Neuronal stem cell (in vitro differentiated cells): ENCODE data around the gene ZXDC.

Experiments
- DNase-seq: peaks from one replicate; pipeline ENCODE4 v3.0.0-alpha.2; 2013; ENCODE audit warnings: low spot score
- H2AFZ ChIP-seq: one replicate; pipeline ENCODE4 v1.6.1; 2013; ENCODE audit warnings: mild to moderate bottlenecking, low read length, inconsistent platforms
- H2AK5ac ChIP-seq: 2 replicates; pipeline ENCODE4 v1.6.1; 2013; ENCODE audit warnings: low read depth, mild to moderate bottlenecking, inconsistent platforms, low read length, moderate library complexity, mixed read lengths
- H2BK120ac ChIP-seq: 2 replicates; pipeline ENCODE4 v1.6.1; 2013; ENCODE audit warnings: low read depth, mild to moderate bottlenecking, inconsistent platforms, low read length, moderate library complexity, mixed read lengths
- H2BK12ac ChIP-seq: one replicate; pipeline ENCODE4 v1.6.1; 2013; ENCODE audit warnings: low read length, inconsistent platforms
- H2BK15ac ChIP-seq: 2 replicates; pipeline ENCODE4 v1.6.1; 2013; ENCODE audit warnings: mild to moderate bottlenecking, low read length, inconsistent platforms, mixed read lengths
- H2BK5ac ChIP-seq: one replicate; pipeline ENCODE4 v1.6.1; 2013; ENCODE audit warnings: inconsistent platforms, mild to moderate bottlenecking, low read length, moderate library complexity
- H3K14ac ChIP-seq: one replicate; pipeline ENCODE4 v1.6.1; 2013; ENCODE audit warnings: low read length, inconsistent platforms
- H3K18ac ChIP-seq: 2 replicates; pipeline ENCODE4 v1.6.1; 2013; ENCODE audit warnings: low read length, inconsistent platforms
- H3K23ac ChIP-seq: 2 replicates; pipeline ENCODE4 v1.6.1; 2013; ENCODE audit warnings: low read depth, mild to moderate bottlenecking, mixed read lengths, low read length, inconsistent platforms; ENCODE audit not compliant: poor library complexity
- H3K27ac ChIP-seq: replicated peaks from 3 replicates; pipeline ENCODE4 v1.5.1; 2013; ENCODE audit warnings: low read length, inconsistent platforms
- H3K27me3 ChIP-seq, 3 experiments: 2 replicates each; pipeline ENCODE4 v1.6.1; 2013; ENCODE audit warnings: low read length in 3 of 3, mild to moderate bottlenecking in 2 of 3, inconsistent platforms in 1 of 3, low read depth in 1 of 3, mixed read lengths in 1 of 3, moderate library complexity in 1 of 3; ENCODE audit not compliant: control insufficient read depth in 3 of 3, insufficient read depth in 3 of 3
- H3K36me3 ChIP-seq, 2 donors: replicated peaks in 1 of 2; 2 replicates each; pipeline ENCODE4 v1.6.1; 2013; ENCODE audit warnings: low read length in 2 of 2; ENCODE audit not compliant: control insufficient read depth in 2 of 2, insufficient read depth in 2 of 2
- H3K4ac ChIP-seq: 2 replicates; pipeline ENCODE4 v1.6.1; 2013; ENCODE audit warnings: inconsistent platforms, mild to moderate bottlenecking, low read length, moderate library complexity
- H3K4me1 ChIP-seq, 2 donors: 1 replicate in 1 of 2; 2 replicates in 1 of 2; pipeline ENCODE4 v1.6.1; 2013; ENCODE audit warnings: low read length in 2 of 2, low read depth in 1 of 2; ENCODE audit not compliant: control insufficient read depth in 2 of 2, insufficient read depth in 1 of 2
- H3K4me2 ChIP-seq: one replicate; pipeline ENCODE4 v1.6.1; 2013; ENCODE audit warnings: mild to moderate bottlenecking, low read length, inconsistent platforms; ENCODE audit not compliant: insufficient read depth, poor library complexity, severe bottlenecking
- H3K4me3 ChIP-seq, 2 donors: 2 replicates each; pipeline ENCODE4 v1.5.1; 2013; ENCODE audit warnings: low read length in 2 of 2, mild to moderate bottlenecking in 2 of 2, inconsistent platforms in 1 of 2, moderate library complexity in 1 of 2
- H3K79me1 ChIP-seq: one replicate; pipeline ENCODE4 v1.6.1; 2013; ENCODE audit warnings: low read depth, mild to moderate bottlenecking, inconsistent platforms, low read length, moderate library complexity
- H3K9ac ChIP-seq: one replicate; pipeline ENCODE4 v1.6.1; 2013; ENCODE audit warnings: mild to moderate bottlenecking, low read depth, low read length, inconsistent platforms; ENCODE audit not compliant: poor library complexity
- H3K9me3 ChIP-seq, 2 donors: replicated peaks in 1 of 2; 2 replicates each; pipeline versions ENCODE3 to v1.6.1; 2013; ENCODE audit warnings: low read length in 2 of 2, mild to moderate bottlenecking in 2 of 2, inconsistent platforms in 1 of 2, low read depth in 1 of 2, mixed read lengths in 1 of 2, moderate library complexity in 1 of 2; ENCODE audit not compliant: control insufficient read depth in 2 of 2, insufficient read depth in 1 of 2
- H4K8ac ChIP-seq: one replicate; pipeline ENCODE4 v1.6.1; 2013; ENCODE audit warnings: low read depth, mild to moderate bottlenecking, inconsistent platforms, low read length, moderate library complexity
- H4K91ac ChIP-seq: one replicate; pipeline ENCODE4 v1.6.1; 2013; ENCODE audit warnings: low read length, low read depth, mild to moderate bottlenecking, inconsistent platforms; ENCODE audit not compliant: poor library complexity
- WGBS, 2 donors: extraction: QIAGEN DNeasy Blood & Tissue Kit; methylation state at CpG; one replicate each; pipeline ENCODE4 v1.1.7; 2013; ENCODE audit warnings: missing lambda C conversion rate in 2 of 2, mixed read lengths in 1 of 2; ENCODE audit not compliant: insufficient read length in 2 of 2, insufficient replicate concordance in 1 of 2; ENCODE audit errors: extremely low coverage in 2 of 2; 5-methylcytosine and 5-hydroxymethylcytosine counted together

Gene ZXDC

GRCh38 chr3:126392246-126392645, 83.4 kb downstream of the ZXDC start:
- no peak overlapping the region for H2BK120ac ChIP-seq
- H3K18ac ChIP-seq, result peak overlapping the region; percentile 62
- no peak overlapping the region for H3K9ac ChIP-seq
- H3K79me1 ChIP-seq, result no peaks in the 10 kb centered on the region
- no peak overlapping the region for H3K23ac ChIP-seq
- DNase-seq, result no peak
- H2BK15ac ChIP-seq, result peak overlapping the region; percentile 79
- H3K4me1 ChIP-seq, result peaks cover 8 to 18% of the 10 kb centered on the region in 2 donors
- no peak overlapping the region for H2AFZ ChIP-seq
- no peak overlapping the region for H3K4ac ChIP-seq
- H3K14ac ChIP-seq, result peak overlapping the region; percentile 48
- H3K27me3 ChIP-seq, result peaks cover 0 to 55% (median 8%) of the 10 kb centered on the region in 3 experiments
- H2BK12ac ChIP-seq, result no peak overlapping the region
- WGBS, 2 donors, result no CpG with 5 or more reads among the region's 12 CpGs
- H4K8ac ChIP-seq, result no peak overlapping the region
- no peak overlapping the region for H3K4me2 ChIP-seq
- no peak overlapping the region for H2BK5ac ChIP-seq
- H3K36me3 ChIP-seq, result no peaks in the 10 kb centered on the region
- no peak overlapping the region for H3K27ac ChIP-seq
- no peak overlapping the region for H3K4me3 ChIP-seq
- no peaks in the 10 kb centered on the region for H3K9me3 ChIP-seq
- no peak overlapping the region for H2AK5ac ChIP-seq
- no peak overlapping the region for H4K91ac ChIP-seq

GRCh38 chr3:126391631-126392030, 84.1 kb downstream of the ZXDC start:
- H3K4me3 ChIP-seq, result no peak overlapping the region
- H3K4me1 ChIP-seq, result peaks cover 8 to 18% of the 10 kb centered on the region in 2 donors
- H3K27me3 ChIP-seq, result peaks cover 0 to 53% (median 8%) of the 10 kb centered on the region in 3 experiments
- no peak overlapping the region for H3K9ac ChIP-seq
- H2BK15ac ChIP-seq, result peak overlapping the region; percentile 79
- no peak overlapping the region for H3K4me2 ChIP-seq
- H3K14ac ChIP-seq, result no peak overlapping the region
- H4K8ac ChIP-seq, result no peak overlapping the region
- no peak overlapping the region for H2AK5ac ChIP-seq
- no peak overlapping the region for H2BK12ac ChIP-seq
- H3K27ac ChIP-seq, result no peak overlapping the region
- no peaks in the 10 kb centered on the region for H3K9me3 ChIP-seq
- no CpG with 5 or more reads among the region's 1 CpG for WGBS, 2 donors
- no peak overlapping the region for H2AFZ ChIP-seq
- H3K18ac ChIP-seq, result no peak overlapping the region
- DNase-seq, result no peak
- H3K79me1 ChIP-seq, result no peaks in the 10 kb centered on the region
- no peaks in the 10 kb centered on the region for H3K36me3 ChIP-seq
- H2BK5ac ChIP-seq, result no peak overlapping the region
- no peak overlapping the region for H4K91ac ChIP-seq
- no peak overlapping the region for H2BK120ac ChIP-seq
- H3K4ac ChIP-seq, result no peak overlapping the region
- H3K23ac ChIP-seq, result no peak overlapping the region

GRCh38 chr3:126390751-126391150, 84.9 kb downstream of the ZXDC start:
- no CpG with 5 or more reads among the region's 4 CpGs for WGBS, 2 donors
- H3K4ac ChIP-seq, result no peak overlapping the region
- H3K14ac ChIP-seq, result no peak overlapping the region
- no peak for DNase-seq
- H3K18ac ChIP-seq, result no peak overlapping the region
- H2BK12ac ChIP-seq, result no peak overlapping the region
- peaks cover 0 to 44% (median 8%) of the 10 kb centered on the region in 3 experiments for H3K27me3 ChIP-seq
- no peak overlapping the region for H2BK120ac ChIP-seq
- no peak overlapping the region for H3K9ac ChIP-seq
- no peaks in the 10 kb centered on the region for H3K9me3 ChIP-seq
- H2AFZ ChIP-seq, result no peak overlapping the region
- H2BK15ac ChIP-seq, result peak overlapping the region; percentile 71
- no peak overlapping the region for H4K8ac ChIP-seq
- H2AK5ac ChIP-seq, result no peak overlapping the region
- H3K23ac ChIP-seq, result no peak overlapping the region
- H3K4me1 ChIP-seq, result peaks cover 8 to 18% of the 10 kb centered on the region in 2 donors
- no peaks in the 10 kb centered on the region for H3K79me1 ChIP-seq
- H3K4me2 ChIP-seq, result no peak overlapping the region
- no peak overlapping the region for H3K4me3 ChIP-seq
- no peak overlapping the region for H2BK5ac ChIP-seq
- no peaks in the 10 kb centered on the region for H3K36me3 ChIP-seq
- no peak overlapping the region for H3K27ac ChIP-seq
- H4K91ac ChIP-seq, result no peak overlapping the region

GRCh38 chr3:126390201-126390600, 85.5 kb downstream of the ZXDC start:
- no peaks in the 10 kb centered on the region for H3K9me3 ChIP-seq
- H2AFZ ChIP-seq, result no peak overlapping the region
- H3K23ac ChIP-seq, result no peak overlapping the region
- no peak overlapping the region for H3K27ac ChIP-seq
- no peak overlapping the region for H3K4ac ChIP-seq
- H3K36me3 ChIP-seq, result no peaks in the 10 kb centered on the region
- H3K27me3 ChIP-seq, result peaks cover 0 to 39% (median 8%) of the 10 kb centered on the region in 3 experiments
- peak overlapping the region; percentile 56 for H2AK5ac ChIP-seq
- no peak overlapping the region for H2BK120ac ChIP-seq
- no peaks in the 10 kb centered on the region for H3K79me1 ChIP-seq
- H4K8ac ChIP-seq, result no peak overlapping the region
- H3K4me1 ChIP-seq, result peaks cover 8 to 15% of the 10 kb centered on the region in 2 donors
- no peak overlapping the region for H3K14ac ChIP-seq
- no CpG with 5 or more reads among the region's 15 CpGs for WGBS, 2 donors
- H3K4me3 ChIP-seq, result no peak overlapping the region
- no peak overlapping the region for H3K4me2 ChIP-seq
- no peak overlapping the region for H3K9ac ChIP-seq
- H4K91ac ChIP-seq, result no peak overlapping the region
- no peak overlapping the region for H2BK15ac ChIP-seq
- H2BK5ac ChIP-seq, result peak overlapping the region; percentile 0
- H2BK12ac ChIP-seq, result no peak overlapping the region
- DNase-seq, result no peak
- H3K18ac ChIP-seq, result no peak overlapping the region
